Fibroblast of skin of right quadriceps (primary cell): ENCODE data around the gene ZNF226.
"Not testable (repeated sequence)": the region's sequence is repeated elsewhere in the genome, so short reads cannot be mapped to it uniquely, and the experiment has no call there.

Experiments used
- DNase-seq: peaks from one replicate; pipeline ENCODE4 v3.0.0-alpha.2; 2013

Gene ZNF226

DNA sequence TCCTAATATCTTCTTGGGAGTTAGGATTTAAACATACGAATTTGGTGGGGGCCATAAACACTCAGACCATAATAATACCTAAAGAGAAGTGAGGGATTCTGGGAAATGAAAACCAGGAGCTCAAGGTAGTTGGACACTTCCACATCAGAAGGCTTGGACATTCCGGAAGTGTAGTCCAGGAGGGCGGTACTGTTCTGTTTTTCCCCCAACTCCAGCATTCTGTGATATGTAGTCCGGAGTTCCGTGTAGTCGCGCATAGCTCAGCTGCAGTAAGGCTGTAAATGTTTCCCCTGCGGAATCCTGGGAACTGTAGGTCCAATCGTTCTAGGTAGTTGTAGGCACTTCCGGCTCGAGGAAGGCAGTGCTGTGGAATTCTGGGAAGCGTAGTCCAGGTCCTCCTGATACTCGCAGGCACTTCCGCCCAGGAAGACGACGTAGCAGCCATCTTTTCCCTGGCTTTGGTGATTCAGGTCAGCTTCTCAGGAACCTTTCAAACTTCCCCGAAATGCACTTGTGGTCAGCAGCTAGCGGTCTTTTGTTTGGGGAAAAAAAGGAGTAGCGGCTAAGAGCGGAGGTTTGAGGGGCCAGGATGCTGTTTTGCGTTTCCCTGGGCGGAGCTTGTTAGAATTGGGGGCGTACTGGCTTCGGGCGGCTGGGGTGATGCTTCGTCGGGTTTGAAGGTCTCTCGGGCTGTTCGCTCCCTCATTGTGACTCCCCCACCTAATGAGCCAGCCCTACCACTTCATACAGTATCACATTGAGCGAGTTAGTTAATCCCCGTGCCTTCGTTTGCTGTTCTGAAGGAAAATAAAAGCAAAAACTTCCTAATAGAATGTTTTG, at the start of gene ZNF226:
Gene ZNF226 (plus strand): TSS at position 428 of the 840 bp plus-strand sequence. CDS start 4,981 bp downstream, outside the sequence.
- DNase-seq: peak; percentile 98

DNA sequence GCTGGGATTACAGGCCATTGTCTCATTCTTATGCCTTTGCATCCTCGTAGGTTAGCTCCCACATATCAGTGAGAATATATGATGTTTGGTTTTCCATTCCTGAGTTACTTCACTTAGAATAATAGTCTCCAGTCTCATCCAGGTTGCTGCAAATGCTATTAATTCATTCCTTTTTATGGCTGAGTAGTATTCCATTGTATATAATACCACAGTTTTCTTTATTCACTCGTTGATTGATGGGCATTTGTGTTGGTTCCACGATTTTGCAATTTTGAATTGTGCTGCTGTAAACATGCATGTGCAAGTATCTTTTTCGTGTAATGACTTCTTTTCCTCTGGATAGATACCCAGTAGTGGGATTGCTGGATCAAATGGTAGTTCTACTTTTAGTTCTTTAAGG, 43.7 kb upstream of the ZNF226 start:
- DNase-seq: not testable (repeated sequence)

DNA sequence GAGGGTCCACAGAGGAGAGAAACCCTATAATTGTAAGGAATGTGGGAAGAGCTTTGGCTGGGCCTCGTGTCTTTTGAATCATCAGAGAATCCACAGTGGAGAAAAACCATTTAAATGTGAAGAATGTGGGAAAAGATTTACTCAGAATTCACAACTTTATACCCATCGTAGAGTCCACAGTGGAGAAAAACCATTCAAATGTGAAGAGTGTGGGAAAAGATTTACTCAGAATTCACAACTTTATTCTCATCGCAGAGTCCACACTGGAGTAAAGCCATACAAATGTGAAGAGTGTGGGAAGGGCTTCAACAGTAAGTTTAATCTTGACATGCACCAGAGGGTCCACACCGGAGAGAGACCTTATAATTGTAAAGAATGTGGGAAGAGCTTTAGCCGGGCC, 32.9 kb upstream of the ZNF226 start:
- no peak for DNase-seq

DNA sequence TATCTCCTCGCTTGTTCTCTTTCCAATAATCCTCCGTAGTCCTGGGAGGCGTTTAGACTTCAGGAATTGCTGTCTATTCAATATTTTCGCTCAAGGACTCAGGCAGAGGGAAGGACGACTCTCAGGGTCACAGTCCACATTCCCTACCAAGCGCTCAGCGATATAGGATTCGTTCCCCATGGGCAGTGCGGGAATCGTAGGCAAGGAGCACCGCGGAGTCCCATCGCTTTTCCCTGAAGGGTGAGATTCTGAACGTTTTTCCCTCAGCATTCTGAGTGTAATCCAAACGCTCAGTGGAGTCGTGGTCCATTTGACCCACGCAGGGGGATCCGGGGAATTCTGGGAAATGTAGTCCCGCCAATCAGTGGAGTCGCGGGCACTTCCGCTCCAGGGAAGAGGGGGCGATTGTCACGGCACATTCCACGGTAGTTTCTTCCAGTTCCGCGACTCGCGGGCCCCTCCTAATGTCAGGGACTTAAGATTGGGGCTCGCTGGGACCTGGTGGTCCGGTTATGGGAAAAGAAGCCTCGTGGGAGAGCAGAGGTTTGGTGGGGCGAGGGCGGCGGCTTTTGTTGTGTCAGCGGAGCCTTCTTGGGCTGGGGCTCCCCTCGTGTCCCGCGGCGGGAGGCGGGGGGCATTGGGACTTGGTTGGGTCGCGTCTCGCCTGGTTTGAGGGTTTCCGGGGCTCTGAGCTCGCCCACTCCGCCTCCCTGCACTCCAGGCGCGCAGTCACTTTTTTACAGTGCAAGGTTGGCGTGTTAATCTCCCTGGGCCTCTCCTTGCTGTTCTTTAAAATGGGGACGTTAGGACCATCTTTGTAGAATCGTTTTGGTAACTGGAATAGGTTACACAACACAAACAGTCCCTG, 23.5 kb upstream of the ZNF226 start, which contains the start of gene ZNF234:
Gene ZNF234 (plus strand): TSS at position 364 of the 868 bp plus-strand sequence. CDS start 3,079 bp downstream, outside the sequence.
- peak; percentile 80 for DNase-seq

DNA sequence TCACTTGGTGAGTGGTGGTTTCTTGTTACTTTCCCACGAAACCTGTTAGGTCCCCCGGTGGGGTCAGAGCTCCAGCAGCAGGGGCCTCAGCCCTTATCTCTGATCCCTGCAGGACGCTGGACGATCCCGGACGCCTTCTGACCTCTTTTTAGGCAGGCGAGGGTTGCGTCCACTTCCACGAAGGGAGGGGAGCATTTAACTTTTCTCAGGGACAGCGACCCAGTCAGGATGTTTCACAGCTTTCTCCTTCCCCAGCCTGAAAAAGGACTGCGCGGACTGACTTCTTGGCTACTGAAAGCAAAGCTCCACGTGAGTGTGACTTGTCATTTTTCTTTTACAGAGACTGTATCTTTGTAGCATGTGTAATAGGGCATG, 22.9 kb upstream of the ZNF226 start:
- DNase-seq: peak; percentile 20

DNA sequence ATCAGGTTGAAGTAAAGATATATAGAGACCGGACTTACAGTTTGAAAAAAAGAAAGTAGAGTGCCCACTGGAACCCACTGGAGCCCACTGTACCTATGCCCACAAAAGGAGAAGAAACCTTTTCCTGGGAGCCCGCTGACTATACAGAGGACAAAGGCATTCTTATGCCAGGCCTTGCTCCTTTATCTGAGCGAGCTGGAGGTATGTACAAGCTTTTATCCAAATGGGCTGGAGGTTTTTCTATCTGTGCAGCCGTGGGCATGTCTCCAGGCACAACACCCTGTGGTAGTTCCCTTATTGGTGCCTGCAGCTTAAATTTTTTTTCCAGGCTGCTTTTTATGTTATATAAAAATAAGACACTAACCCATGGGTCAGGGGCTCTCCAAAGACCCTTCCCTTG, 15.1 kb upstream of the ZNF226 start:
- DNase-seq: no peak

DNA sequence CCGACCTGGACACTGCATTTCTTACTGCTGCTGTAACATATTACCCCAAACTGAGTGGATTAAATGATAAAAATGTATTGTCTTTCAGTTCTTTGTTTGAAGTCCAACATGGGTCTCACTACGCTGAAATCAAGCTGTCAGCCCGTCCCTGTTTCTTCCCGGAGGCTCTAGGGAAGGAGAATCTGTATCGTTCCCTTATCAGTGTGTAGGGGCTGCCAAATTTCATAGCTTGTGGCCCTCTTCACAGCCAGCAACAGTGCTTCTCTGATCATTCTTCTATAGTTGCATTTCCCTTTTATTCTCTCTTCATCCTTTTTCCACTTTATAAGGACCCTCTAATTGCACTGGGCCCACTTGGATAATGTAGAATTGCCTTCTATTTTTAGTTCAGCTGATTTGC, 13.4 kb upstream of the ZNF226 start:
- no peak for DNase-seq

DNA sequence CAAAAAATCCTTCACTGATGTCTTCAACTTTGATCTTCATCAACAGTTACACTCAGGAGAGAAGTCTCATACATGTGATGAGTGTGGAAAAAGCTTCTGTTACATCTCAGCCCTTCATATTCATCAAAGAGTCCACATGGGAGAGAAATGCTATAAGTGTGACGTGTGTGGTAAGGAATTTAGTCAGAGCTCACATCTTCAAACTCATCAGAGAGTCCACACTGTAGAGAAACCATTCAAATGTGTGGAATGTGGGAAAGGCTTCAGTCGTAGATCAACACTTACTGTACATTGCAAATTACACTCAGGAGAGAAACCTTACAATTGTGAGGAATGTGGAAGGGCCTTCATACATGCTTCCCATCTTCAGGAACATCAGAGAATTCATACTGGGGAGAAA, 8.4 kb upstream of the ZNF226 start:
- DNase-seq: no peak

DNA sequence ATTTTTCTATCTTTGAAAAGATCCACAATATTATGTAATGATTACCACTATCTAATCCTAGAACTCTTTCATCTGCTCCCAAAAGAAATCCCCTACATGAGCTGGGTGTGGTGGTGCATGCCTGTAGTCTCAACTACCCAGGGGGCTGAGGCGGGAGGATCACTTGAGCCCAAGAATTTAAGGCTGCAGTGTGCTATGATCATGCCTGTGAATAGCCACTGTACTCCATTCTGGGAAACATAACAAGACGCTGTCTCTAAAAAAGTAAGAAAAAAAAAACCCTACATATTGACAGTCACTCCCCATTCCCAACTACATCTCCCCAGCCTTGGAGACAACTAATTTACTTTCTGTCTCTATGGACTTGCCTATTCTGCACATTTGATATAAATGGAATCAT, 1.1 kb upstream of the ZNF226 start:
- no peak for DNase-seq

DNA sequence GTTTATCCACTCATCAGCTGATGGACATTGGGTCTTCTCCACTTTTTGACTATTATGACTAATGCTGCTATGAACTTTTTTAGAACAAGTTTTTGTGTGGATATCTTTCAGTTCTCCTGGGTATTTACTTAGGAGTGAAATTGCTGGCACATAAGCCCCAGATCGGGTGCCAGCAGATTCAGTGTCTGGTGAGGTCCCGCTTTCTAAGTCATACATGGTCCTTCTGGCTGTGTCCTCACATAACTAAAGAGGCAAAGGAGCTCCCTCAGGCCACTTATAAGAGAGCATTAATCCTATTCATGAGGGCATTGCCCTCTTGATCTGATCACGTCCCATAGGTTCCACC, 600 bp upstream of the ZNF226 start:
- DNase-seq: no peak

DNA sequence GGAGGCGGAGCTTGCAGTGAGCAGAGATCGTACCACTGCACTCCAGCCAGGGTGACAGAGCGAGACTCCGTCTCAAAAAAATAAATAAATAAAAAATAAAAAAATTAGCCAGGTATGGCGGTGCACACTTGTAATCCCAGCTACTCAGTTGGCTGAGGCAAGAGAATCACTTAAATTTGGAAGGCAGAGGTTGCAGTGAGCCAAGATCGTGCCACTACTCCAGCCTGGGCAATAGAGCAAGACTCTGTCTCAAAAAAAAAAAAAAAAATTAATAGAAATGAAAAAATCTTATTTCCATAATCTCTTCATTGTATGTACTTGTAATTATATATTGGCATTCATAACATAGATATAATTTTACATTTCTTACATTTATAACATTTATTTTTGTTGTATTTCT, 5.8 kb downstream of the ZNF226 start:
- not testable (repeated sequence) for DNase-seq

DNA sequence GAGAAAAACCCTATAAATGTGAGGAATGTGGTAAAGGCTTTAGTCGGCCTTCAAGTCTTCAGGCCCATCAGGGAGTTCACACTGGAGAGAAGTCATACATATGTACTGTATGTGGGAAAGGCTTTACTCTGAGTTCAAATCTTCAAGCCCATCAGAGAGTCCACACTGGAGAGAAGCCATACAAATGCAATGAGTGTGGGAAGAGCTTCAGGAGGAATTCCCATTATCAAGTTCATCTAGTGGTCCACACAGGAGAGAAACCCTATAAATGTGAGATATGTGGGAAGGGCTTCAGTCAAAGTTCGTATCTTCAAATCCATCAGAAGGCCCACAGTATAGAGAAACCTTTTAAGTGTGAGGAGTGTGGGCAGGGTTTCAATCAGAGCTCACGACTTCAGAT, 11.7 kb downstream of the ZNF226 start:
- DNase-seq: no peak

DNA sequence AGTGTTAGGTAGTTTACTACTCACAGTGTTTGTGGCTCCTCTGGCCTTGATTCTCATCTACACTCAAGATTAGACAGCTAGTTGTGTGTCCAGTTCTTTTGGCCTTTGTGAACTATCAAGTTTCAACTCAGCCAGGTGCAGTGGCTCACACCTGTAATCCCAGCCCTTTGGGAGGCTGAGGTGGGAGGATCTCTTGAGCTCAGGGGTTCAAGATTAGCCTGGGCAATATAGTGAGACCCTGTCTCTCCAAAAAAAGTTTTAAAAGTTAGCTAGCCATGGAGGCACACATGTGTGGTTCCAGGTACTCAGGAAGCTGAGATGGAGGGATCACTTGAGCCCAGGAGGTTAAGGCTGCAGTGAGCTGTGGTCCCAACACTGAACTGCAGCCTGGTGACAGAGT, 16.1 kb downstream of the ZNF226 start:
- no peak for DNase-seq

DNA sequence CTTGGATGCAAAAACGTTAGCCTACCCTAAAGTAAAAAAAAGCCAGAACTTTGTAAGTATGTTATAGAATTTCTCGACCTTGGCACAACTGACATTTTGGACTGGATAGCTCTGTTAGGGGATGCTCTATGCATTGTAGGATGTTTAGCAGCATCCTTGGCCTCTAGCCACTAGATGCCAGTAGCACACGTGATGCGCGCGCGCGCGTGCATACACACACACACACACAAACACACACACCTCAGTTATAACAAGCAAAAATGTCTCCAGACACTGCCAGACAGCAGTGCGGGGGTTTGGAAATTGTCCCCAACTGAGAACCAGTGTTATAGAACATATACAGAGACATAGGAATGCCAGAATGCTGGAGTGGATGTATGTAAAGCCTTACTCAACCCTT, 17.2 kb downstream of the ZNF226 start:
- no peak for DNase-seq

DNA sequence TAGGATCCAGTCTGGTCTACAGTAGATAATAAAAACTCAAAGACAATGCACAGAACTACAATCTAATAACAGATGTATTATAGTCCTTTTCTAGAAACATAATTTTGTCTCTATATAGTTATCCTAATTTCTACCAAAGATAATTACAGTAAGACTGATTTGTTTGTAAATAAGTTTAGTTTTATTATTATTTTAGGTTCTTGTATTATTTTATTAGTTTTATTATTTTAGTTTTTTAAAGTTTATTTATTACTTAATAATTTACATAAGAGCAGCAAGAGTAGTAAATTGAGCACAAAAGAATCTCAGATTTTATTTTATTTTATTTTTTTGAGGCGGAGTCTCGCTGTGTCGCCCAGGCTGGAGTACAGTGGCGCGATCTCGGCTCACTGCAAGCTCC, 25.1 kb downstream of the ZNF226 start:
- DNase-seq: no peak

DNA sequence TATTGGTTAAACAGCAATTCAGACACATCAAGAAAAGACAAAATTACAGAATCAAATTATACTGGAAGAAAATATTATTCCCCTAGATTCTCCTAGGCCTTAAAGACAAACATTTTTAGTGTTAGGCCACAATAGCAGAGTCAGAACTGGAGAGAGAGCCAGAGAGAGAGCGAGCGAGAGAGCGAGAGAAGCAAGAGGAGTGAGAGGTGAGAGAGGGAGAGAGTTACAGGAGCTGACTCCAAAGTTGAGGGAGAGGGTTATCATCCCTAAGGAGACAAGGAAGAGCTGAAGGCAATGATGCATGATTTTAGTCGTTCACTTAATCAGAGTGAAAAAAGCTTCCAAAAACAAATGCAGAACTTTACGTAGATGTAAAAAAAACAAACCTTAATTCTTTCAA, 27.2 kb downstream of the ZNF226 start:
- DNase-seq: no peak

DNA sequence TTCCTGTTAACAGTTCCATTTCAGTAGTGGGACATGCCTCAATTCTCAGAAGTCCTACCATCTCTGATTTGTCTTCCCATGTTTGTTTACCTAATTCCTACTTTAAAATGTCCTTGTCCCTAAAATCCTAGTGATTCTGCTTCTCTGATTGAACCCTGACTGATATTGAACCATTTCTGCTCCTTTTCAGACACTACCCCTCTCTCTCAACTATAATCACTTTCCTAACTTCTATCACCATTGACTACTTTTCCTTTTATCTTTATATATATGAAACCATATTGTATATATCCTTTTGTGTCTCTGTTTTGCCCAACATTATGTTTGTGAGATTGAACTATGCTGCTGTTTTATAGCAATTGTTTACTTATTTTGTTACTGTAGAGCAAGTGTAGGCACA, 31.9 kb downstream of the ZNF226 start:
- no peak for DNase-seq

DNA sequence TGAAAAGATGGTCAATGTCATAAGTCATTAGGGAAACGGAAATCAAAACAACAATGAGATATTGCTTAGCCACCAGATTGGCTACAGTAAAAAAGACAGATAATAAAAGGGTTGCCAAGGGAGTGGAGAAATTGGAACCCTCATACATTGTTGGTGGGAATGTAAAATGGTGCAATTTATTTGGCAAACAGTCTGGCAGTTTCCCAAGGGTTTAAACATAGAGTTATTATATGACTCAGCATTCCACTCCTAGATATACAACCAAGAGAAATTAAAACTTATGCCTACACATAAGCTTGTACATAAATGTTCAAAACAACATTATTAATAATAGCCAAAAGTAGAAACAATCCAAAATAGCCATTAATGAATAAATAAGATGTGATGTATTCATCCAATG, 37.6 kb downstream of the ZNF226 start:
- peak; percentile 18 for DNase-seq

DNA sequence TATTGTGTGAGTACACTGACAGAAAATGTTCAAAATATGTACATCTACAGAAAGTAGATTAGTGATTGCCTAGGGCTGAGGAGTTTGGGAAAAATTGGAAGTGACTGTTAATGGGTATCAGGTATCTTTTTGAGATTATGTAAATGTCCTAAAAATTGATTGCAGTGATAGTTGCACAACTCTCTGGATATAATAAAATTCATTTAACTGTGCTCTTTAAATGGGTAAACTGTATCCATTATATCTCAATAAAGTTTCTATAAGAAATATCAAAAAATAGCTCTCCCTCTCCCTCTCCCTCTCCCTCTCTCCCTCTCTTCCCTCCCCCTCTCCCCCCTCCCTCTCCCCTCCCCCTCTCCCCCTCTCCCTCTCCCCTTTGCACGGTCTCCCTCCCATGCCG, 38.1 kb downstream of the ZNF226 start:
- DNase-seq: no peak

DNA sequence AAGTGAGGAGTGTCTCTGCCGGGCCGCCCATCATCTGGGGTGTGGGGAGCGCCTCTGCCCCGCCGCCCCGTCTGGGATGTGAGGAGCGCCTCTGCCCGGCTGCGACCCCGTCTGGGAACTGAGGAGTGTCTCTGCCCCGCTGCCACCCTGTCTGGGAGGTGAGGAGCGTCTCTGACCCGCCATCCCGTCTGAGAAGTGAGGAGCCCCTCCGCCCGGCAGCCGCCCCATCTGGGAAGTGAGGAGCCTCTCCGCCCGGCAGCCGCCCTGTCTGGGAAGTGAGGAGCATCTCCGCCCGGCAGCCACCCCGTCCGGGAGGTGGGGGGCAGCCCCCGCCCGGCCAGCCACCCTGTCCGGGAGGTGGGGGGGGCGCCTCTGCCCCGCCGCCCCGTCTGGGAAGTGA, 39.0 kb downstream of the ZNF226 start:
- DNase-seq: not testable (repeated sequence)

DNA sequence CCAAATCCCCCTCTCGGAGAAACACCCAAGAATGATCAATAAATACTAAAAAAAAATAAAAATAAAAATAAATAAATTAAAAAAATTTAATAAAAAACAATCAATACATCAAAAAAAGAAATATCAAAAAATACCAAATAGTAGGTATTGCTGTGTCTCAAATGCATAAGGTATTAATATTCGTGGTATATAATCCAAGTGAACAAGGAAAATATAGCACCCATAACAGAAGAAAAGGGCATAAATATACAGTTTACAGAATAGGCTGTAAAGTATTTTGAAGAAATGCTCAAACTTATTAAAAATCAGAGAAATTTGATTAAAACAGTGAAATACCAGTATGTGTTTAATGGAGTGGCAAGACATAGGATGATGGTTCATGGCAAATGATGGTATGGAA, 39.9 kb downstream of the ZNF226 start:
- no peak for DNase-seq

DNA sequence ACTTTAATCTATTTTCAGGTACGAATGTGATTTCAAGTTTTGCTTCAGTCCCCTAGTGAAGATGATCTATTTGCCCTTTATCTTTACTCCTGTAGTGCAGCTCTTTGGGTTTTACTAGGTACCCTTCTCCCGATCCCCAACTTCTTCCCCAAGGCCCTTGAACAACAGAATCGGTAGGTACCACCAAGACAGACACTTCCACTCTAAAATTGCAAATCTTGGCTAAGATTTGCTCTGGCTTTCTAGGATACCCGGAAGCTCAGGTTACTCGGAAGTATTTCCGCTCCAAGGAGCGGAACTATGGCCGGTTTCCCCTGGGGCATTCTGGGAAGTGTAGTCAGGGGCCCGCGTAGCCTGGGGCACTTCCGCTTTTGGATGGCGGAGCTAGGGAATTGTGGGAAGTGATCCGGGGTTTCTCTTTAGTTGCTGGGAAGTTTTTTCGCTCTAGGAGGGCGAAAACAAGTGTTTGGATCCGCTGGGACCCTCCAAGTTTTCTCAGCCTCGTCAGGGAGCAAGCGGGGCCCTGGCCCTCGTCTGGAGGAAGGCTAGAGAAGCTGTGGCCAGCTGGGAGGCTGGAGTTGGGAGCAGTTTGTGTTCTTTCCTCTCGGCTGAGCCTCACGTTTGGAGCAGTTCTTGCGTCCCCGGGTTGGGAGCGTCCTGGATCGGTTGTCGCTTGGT, 42.4 kb downstream of the ZNF226 start:
- DNase-seq: peak; percentile 95

DNA sequence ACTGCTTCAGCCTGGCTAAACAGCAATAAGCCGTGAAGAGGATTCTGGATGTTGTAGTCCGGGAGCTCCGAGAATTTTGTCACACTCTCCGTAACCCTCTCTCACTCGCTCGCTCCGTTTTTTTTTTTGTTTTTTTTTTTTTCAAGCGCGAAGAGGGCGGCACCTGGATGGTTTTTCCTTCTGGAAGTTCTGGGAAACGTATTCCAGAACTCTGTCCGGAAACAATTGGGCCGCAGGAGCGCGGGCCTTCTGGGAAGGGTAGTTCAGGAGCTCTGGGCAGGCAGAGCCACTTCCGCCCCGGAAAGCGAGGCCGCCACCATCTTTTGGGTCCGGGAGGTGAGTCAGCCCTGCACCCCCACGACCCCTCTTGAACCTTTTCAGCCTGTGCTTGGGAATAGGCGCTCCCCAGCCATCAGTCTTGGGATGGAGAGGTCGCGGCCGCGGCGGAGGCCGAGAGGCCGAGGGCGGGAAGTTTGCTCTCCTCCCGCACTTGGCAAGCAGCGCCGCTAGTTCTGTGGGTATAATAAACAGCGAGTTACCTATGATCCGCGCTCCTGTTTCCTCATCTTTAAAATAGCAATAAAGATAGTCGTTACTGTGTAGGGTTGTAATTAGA, 47.5 kb downstream of the ZNF226 start, which contains the start of gene ZNF227:
Gene ZNF227 (plus strand): TSS at position 283 of the 616 bp plus-strand sequence. CDS start 5,261 bp downstream, outside the sequence.
- DNase-seq: peak; percentile 97
